Large intestine (tissue), 12 donors: ENCODE data around the gene NAGA. TPM values are rescaled to one million over a fixed set of nuclear protein-coding genes. Genes with fewer than 3 reads are reported as not detected.
A peak's percentile ranks its signal among the peaks of the same experiment; 100 is the strongest.
"Not testable (repeated sequence)": the region's sequence is repeated elsewhere in the genome, so short reads cannot be mapped to it uniquely, and the experiment has no call there.

ENCODE experiments used
- DNase-seq, 2 donors: peaks; one replicate each; pipeline versions ENCODE4 v3.0.0 to v3.0.0-alpha.2; 2013
- H3K27ac ChIP-seq: one replicate; pipeline ENCODE4 v1.5.1; 2013; ENCODE audit warnings: low read length
- H3K27me3 ChIP-seq: 2 replicates; pipeline ENCODE4 v1.6.1; 2013; ENCODE audit warnings: low read length; ENCODE audit not compliant: control insufficient read depth, insufficient read depth
- H3K36me3 ChIP-seq: 2 replicates; pipeline ENCODE4 v1.6.1; 2013; ENCODE audit warnings: low read length; ENCODE audit not compliant: control insufficient read depth, insufficient read depth
- H3K4me1 ChIP-seq: one replicate; pipeline ENCODE4 v1.6.1; 2013; ENCODE audit warnings: low read length; ENCODE audit not compliant: control insufficient read depth, insufficient read depth
- H3K4me3 ChIP-seq: one replicate; pipeline ENCODE4 v1.5.1; 2013; ENCODE audit warnings: low read length
- H3K9me3 ChIP-seq: one replicate; pipeline ENCODE4 v1.6.1; 2013; ENCODE audit warnings: mild to moderate bottlenecking, low read depth, low read length, moderate library complexity; ENCODE audit not compliant: control insufficient read depth
- WGBS: methylation state at CpG from one replicate; pipeline ENCODE4 v1.1.5; 2013; ENCODE audit warnings: low lambda C conversion rate; ENCODE audit not compliant: insufficient coverage; 5-methylcytosine and 5-hydroxymethylcytosine counted together
- long read RNA-seq, 11 donors: transcript quantifications; one replicate each; lab custom pipeline, GENCODE V29; 2026
- polyA plus RNA-seq: library from polyadenylated mRNA; unstranded; fragments of 120-200 nt; gene quantifications from one replicate; pipeline ENCODE4 v1.2.1, GENCODE V29; 2013

NAGA gene
- 26.9 TPM for polyA plus RNA-seq
- long read RNA-seq, donor 1, transcript NAGA-201 (9 exons, 3,694 nt): major isoform, 6 of 11 reads
- long read RNA-seq, donor 1, partial matches to known transcripts: 0 of 11 reads
- long read RNA-seq, donor 1, other reads (novel, unspliced or antisense): 0 of 11 reads
- long read RNA-seq, donor 2, transcript NAGA-203 (10 exons, 1,856 nt): major isoform, 7 of 24 reads
- long read RNA-seq, donor 2, transcript NAGA-201 (9 exons, 3,694 nt): minor isoform, 5 of 24 reads
- long read RNA-seq, donor 2, transcript NAGA-202 (10 exons, 1,869 nt): major isoform, 7 of 24 reads
- long read RNA-seq, donor 2, partial matches to known transcripts: 5 of 24 reads
- long read RNA-seq, donor 2, other reads (novel, unspliced or antisense): 0 of 24 reads
- long read RNA-seq, donor 3, transcript NAGA-201 (9 exons, 3,694 nt): major isoform, 7 of 1,031 reads
- long read RNA-seq, donor 3, partial matches to known transcripts: 938 of 1,031 reads
- long read RNA-seq, donor 3, other reads (novel, unspliced or antisense): 81 of 1,031 reads
- long read RNA-seq, donor 4, partial matches to known transcripts: 44 of 44 reads
- long read RNA-seq, donor 4, other reads (novel, unspliced or antisense): 0 of 44 reads
- long read RNA-seq, donor 5, partial matches to known transcripts: 219 of 246 reads
- long read RNA-seq, donor 5, other reads (novel, unspliced or antisense): 21 of 246 reads
- long read RNA-seq, donor 6, partial matches to known transcripts: 0 of 6 reads
- long read RNA-seq, donor 6, other reads (novel, unspliced or antisense): 0 of 6 reads
- long read RNA-seq, donor 7, partial matches to known transcripts: 0 of 8 reads
- long read RNA-seq, donor 7, other reads (novel, unspliced or antisense): 0 of 8 reads
- long read RNA-seq, donor 8, partial matches to known transcripts: 8 of 19 reads
- long read RNA-seq, donor 8, other reads (novel, unspliced or antisense): 0 of 19 reads
- long read RNA-seq, donor 9, transcript NAGA-201 (9 exons, 3,694 nt): major isoform, 11 of 18 reads
- long read RNA-seq, donor 9, transcript NAGA-203 (10 exons, 1,856 nt): minor isoform, 5 of 18 reads
- long read RNA-seq, donor 9, partial matches to known transcripts: 0 of 18 reads
- long read RNA-seq, donor 9, other reads (novel, unspliced or antisense): 0 of 18 reads
- long read RNA-seq, donor 10, transcript NAGA-201 (9 exons, 3,694 nt): major isoform, 6 of 11 reads
- long read RNA-seq, donor 10, partial matches to known transcripts: 0 of 11 reads
- long read RNA-seq, donor 10, other reads (novel, unspliced or antisense): 0 of 11 reads
- long read RNA-seq, donor 11, partial matches to known transcripts: 0 of 7 reads
- long read RNA-seq, donor 11, other reads (novel, unspliced or antisense): 0 of 7 reads

DNA sequence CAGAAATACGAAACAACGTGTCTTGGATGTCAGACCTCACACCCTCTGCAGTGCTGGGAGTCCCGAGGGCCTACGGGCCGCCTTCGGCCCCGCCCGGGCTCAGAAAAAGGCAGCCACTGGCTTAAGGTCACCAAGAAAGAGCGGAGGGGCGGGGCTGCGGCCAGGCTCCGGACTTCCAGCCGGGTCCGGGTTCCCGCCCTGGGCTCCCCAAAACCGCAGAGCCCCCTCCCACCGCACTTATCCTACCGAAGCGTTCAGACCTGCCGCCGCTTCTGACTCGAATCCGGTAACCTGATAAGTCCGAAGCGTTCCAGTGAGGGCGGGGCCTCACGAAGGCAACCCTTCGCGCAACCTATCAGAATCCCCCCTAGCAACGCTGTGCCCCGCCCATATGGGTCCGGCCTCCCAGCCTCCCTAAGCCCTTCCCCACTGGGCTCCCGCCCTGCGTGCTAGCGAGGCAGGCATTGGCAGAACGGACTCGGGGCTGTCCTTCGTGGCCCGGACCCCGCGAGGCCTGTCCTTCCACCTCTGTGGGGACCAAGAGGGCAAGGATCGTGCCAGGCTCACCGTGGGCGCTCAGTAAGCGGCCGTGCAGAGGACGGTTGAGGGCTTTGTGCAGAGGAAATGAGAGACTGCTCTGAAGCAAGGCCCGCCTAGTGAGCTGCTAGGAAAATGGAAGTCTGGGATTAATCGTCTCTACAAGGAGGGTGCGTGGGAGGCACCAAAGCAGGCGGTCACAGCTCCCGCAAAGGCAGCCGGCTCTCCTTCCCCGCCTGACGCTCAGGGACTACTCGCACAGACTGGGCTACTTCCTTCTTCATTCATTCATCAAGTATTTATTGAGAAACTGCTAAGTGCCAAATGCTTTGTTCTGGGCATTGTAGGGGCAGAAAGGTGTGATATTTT, at the start of gene NAGA:
NAGA (minus strand) TSS at position 296 of the 906 bp plus-strand sequence. CDS start 515 bp downstream, outside the sequence.
- no CpG with 5 or more reads among the region's 56 CpGs for WGBS
- Histone ChIP-seq H3K27me3 (no peaks in the 10 kb centered on the region), H3K4me3 (peak within 1 kb of the TSS; percentile 71), H3K27ac (peak within 1 kb of the TSS; percentile 80), H3K4me1 (peaks cover 34% of the 10 kb centered on the region), H3K36me3 (peaks cover 28% of the 10 kb centered on the region), H3K9me3 (no peaks in the 10 kb centered on the region)
- peak; percentile 96 to 98 for DNase-seq

- no peak for DNase-seq
- no CpG with 5 or more reads among the region's 4 CpGs for WGBS
- H3K27me3 ChIP-seq: no peaks in the 10 kb centered on the region
- no peak overlapping the region for H3K27ac ChIP-seq
- peaks cover 7% of the 10 kb centered on the region for H3K9me3 ChIP-seq
- no peaks in the 10 kb centered on the region for H3K36me3 ChIP-seq
- H3K4me1 ChIP-seq: no peaks in the 10 kb centered on the region
- no peak overlapping the region for H3K4me3 ChIP-seq
Observed at GRCh38 chr22:42116848-42117424, 46.3 kb upstream of the NAGA start.

- not testable (repeated sequence) for H3K4me1 ChIP-seq, H3K4me3 ChIP-seq, H3K27ac ChIP-seq, DNase-seq, H3K9me3 ChIP-seq, H3K27me3 ChIP-seq, H3K36me3 ChIP-seq
- 88% methylated on average over 3 of the region's 6 CpGs for WGBS
Observed at GRCh38 chr22:42115420-42115830, 44.8 kb upstream of the NAGA start.

GRCh38 chr22:42114721-42115120, 44.1 kb upstream of the NAGA start:
- Histone ChIP-seq H3K36me3 (no peaks in the 10 kb centered on the region), H3K4me1 (no peaks in the 10 kb centered on the region), H3K27me3 (no peaks in the 10 kb centered on the region), H3K27ac (no peak overlapping the region), H3K4me3 (no peak overlapping the region), H3K9me3 (peaks cover 7% of the 10 kb centered on the region)
- DNase-seq: no peak
- WGBS: no CpG with 5 or more reads among the region's 7 CpGs

GRCh38 chr22:42112793-42113192, 42.2 kb upstream of the NAGA start:
- not testable (repeated sequence) for DNase-seq, H3K27ac ChIP-seq, H3K36me3 ChIP-seq, H3K4me3 ChIP-seq, H3K27me3 ChIP-seq, H3K9me3 ChIP-seq, H3K4me1 ChIP-seq
- WGBS: no CpG with 5 or more reads among the region's 4 CpGs

- Histone ChIP-seq H3K9me3 (peaks cover 9% of the 10 kb centered on the region), H3K27me3 (no peaks in the 10 kb centered on the region), H3K4me3 (no peak overlapping the region), H3K36me3 (no peaks in the 10 kb centered on the region), H3K4me1 (no peaks in the 10 kb centered on the region), H3K27ac (no peak overlapping the region)
- DNase-seq: no peak
- no CpG with 5 or more reads among the region's 4 CpGs for WGBS
Observed at GRCh38 chr22:42111798-42112197, 41.2 kb upstream of the NAGA start.

DNA sequence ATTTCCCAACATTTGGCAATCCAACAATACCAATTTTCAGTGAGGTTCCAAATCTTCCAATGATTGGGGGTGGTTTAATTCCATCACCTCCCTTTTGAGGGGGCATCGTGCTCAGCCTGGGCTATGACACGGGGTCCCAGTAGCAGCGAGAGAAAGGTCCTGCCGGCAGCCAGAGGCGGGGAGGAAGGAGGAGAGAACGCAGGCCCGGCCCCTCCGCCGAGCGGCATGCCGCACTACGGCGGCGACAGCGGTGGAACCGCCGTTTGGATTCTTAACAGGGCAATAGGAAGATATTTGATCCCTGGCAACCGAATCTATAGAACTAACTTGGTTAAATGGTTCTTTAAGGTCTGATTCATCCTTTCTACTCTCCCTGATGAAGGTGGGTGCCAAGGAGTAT, 38.2 kb upstream of the NAGA start:
- no peak for DNase-seq
- Histone ChIP-seq H3K27me3 (no peaks in the 10 kb centered on the region), H3K4me3 (no peak overlapping the region), H3K9me3 (peaks cover 8% of the 10 kb centered on the region), H3K27ac (no peak overlapping the region), H3K36me3 (no peaks in the 10 kb centered on the region), H3K4me1 (no peaks in the 10 kb centered on the region)
- WGBS: no CpG with 5 or more reads among the region's 18 CpGs

DNA sequence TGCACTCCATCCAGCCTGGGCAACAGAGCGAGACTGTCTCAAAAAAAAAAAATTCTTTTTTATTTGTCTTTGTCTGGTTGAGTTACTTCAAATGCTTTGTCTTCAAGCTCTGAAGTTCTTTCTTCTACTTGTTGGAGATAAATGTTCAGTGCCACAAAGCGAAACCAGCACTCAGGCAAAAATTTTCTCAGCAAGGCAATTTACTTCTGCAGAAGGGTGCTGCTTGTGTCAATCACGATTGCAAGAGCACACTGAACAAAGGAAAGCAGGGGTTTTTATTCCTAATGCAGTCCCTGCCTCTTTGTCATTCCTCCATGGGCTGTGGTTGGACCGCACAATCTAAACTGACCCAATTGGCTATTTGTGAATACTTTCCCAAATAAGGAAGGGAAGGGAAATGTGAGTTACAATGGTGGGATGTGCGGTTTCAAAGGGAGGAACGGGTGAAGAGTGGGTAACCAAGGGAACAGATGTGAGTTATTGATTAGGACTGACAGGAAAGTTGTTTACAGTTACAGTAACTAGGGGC, 33.8 kb upstream of the NAGA start:
- not testable (repeated sequence) for H3K4me3 ChIP-seq, H3K36me3 ChIP-seq, H3K27me3 ChIP-seq, H3K4me1 ChIP-seq, DNase-seq, H3K27ac ChIP-seq
- no CpG with 5 or more reads among the region's 6 CpGs for WGBS
- H3K9me3 ChIP-seq: peaks cover 28% of the 10 kb centered on the region

GRCh38 chr22:42101199-42101598, 30.6 kb upstream of the NAGA start:
- H3K4me3 ChIP-seq: no peak overlapping the region
- H3K27me3 ChIP-seq: no peaks in the 10 kb centered on the region
- no peaks in the 10 kb centered on the region for H3K4me1 ChIP-seq
- peaks cover 4% of the 10 kb centered on the region for H3K36me3 ChIP-seq
- no peak for DNase-seq
- H3K27ac ChIP-seq: no peak overlapping the region
- peaks cover 34% of the 10 kb centered on the region for H3K9me3 ChIP-seq
- 100% methylated on average over 3 of the region's 3 CpGs for WGBS
